IPS-18a (cell line): ENCODE results near the gene AKR7A2.
A peak's percentile ranks its signal among the peaks of the same experiment; 100 is the strongest.

ENCODE experiments used
- H3K27ac ChIP-seq: one replicate; pipeline ENCODE4 v1.5.1; 2013; ENCODE audit warnings: low read length
- H3K27me3 ChIP-seq: one replicate; pipeline ENCODE4 v1.6.1; 2013; ENCODE audit warnings: mild to moderate bottlenecking, low read length; ENCODE audit not compliant: control insufficient read depth, insufficient read depth
- H3K36me3 ChIP-seq: one replicate; pipeline ENCODE4 v1.6.1; 2013; ENCODE audit warnings: low read depth, low read length; ENCODE audit not compliant: control insufficient read depth
- H3K4me1 ChIP-seq: one replicate; pipeline ENCODE4 v1.6.1; 2013; ENCODE audit warnings: low read depth, low read length; ENCODE audit not compliant: control insufficient read depth
- H3K4me3 ChIP-seq: one replicate; pipeline ENCODE4 v1.5.1; 2013; ENCODE audit warnings: low read length
- H3K9ac ChIP-seq: one replicate; pipeline ENCODE4 v1.6.1; 2013; ENCODE audit warnings: mild to moderate bottlenecking, low read length, moderate library complexity
- H3K9me3 ChIP-seq: one replicate; pipeline ENCODE4 v1.6.1; 2013; ENCODE audit warnings: low read depth, low read length; ENCODE audit not compliant: control insufficient read depth

The AKR7A2 gene

DNA sequence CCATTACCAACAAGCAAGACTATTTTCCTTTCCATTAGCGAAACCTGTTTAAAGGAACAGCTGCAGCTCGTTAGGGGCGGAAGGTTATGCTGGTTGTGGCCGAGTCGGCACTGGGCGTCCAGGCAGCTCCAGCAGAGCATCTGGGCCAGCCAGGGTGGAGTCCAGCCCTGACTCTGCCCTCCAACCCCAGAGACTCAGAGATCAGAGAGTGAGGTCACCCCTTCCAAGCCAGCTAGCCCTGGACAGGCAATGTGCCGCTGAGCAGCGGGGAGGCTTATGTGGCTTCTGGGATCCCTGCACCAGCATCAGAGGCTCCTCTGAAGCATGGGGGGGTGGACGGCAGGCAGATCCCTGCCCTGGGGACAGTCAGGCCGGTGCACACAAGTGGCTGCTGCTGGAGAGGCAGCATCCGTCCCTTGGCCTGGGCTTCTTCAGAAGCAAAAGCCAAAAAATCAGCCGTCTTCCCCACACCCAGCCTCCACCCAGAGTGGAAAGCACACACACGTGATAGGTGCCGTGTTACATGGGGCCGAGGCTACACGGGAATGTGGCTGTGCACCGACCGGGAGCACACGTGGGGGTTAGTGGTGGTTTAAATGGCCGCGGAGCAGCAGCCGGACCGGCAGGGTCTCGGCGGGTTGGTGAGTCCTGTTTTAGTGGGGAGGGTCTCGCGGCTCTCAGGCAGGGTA lies 30.3 kb upstream of the AKR7A2 start:
- no peaks in the 10 kb centered on the region for H3K9me3 ChIP-seq
- peaks cover 7% of the 10 kb centered on the region for H3K4me1 ChIP-seq
- no peak overlapping the region for H3K9ac ChIP-seq
- no peak overlapping the region for H3K4me3 ChIP-seq
- H3K27ac ChIP-seq, result no peak overlapping the region
- H3K36me3 ChIP-seq, result peaks cover 12% of the 10 kb centered on the region
- H3K27me3 ChIP-seq, result no peaks in the 10 kb centered on the region

DNA sequence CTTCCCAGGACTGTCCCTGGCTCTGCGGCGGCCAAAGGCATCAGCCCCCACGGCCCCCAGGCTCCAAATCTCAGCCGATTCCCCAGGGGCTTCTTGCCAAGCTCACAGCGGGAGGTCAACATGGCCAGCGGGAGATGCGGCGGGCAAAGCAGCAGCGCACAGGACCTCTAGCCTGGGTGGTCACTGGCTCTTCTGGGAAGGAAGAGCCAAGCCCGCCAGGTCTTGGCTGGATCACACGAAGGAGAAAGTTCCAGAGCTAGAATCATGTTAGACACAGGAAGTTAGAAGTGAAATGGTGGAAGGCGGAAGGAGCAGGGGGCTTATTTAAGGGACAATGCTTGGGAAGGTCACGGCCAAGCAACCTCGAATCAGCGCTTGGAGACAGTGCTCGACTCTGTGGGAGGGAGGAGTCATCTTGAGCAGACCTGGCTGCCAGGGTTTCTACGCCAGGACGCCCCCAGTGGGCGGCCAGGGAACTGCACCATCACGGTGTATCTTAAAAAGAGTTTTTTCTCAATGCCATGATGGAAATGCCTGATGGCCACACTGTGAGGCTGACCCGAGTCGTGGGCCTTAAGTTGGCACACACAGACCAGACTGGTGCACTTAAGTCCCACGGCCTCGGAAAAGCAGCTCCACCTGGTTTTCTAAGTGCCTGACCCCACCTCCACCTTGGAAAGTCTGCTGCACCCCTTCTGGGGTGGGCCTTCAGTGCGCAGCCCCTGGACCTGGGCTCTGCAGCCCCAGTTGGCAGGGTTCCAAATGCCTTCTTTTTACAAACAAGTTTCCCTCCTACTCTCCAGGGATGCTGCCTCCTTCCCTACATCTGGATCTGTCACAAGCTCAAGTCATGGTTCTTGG lies 29.5 kb upstream of the AKR7A2 start:
- peaks cover 12% of the 10 kb centered on the region for H3K36me3 ChIP-seq
- no peaks in the 10 kb centered on the region for H3K9me3 ChIP-seq
- H3K27me3 ChIP-seq, result no peaks in the 10 kb centered on the region
- peaks cover 7% of the 10 kb centered on the region for H3K4me1 ChIP-seq
- H3K27ac ChIP-seq, result no peak overlapping the region
- no peak overlapping the region for H3K4me3 ChIP-seq
- H3K9ac ChIP-seq, result no peak overlapping the region

GRCh38 chr1:19340387-19340937 lies 28.5 kb upstream of the AKR7A2 start:
- Histone ChIP-seq H3K4me1 (peaks cover 7% of the 10 kb centered on the region), H3K27me3 (no peaks in the 10 kb centered on the region), H3K36me3 (peaks cover 12% of the 10 kb centered on the region), H3K27ac (no peak overlapping the region), H3K9me3 (no peaks in the 10 kb centered on the region), H3K4me3 (no peak overlapping the region), H3K9ac (no peak overlapping the region)

DNA sequence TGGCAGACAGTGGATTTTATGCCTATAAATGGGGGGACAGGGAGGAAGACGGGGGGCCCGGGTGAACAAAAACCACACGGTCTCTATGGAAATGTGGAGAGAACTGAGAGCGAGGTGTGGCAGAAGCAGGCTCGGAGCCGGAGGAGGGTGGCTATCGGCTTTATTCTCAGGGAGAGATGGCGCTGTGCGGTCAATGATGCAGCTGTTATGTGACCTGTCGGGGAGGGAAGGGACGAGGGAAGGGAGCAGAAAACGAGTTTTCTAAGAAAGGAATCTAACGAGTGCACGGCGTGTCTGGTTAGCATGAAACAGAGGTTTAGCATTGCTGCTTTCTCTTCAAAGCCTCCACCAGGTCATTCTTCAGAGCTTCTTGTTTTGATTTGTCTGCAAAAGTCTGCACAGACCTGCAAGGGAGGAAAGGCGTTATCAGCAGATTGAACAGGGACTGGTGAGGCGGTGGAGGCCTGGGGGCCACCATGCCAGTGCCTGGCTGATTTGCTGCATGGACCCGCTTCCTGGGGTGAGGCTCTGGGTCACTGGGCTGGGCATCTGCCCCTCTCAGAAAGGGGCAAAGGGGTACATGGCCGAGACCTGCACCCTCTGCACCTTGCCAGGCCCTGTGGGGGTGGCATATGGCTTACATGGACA lies 27.4 kb upstream of the AKR7A2 start:
- Histone ChIP-seq H3K36me3 (peaks cover 12% of the 10 kb centered on the region), H3K27ac (no peak overlapping the region), H3K4me1 (peaks cover 7% of the 10 kb centered on the region), H3K4me3 (no peak overlapping the region), H3K9ac (no peak overlapping the region), H3K9me3 (no peaks in the 10 kb centered on the region), H3K27me3 (no peaks in the 10 kb centered on the region)

- H3K9ac ChIP-seq, result peak overlapping the region; percentile 32
- peaks cover 7% of the 10 kb centered on the region for H3K36me3 ChIP-seq
- H3K4me1 ChIP-seq, result peaks cover 7% of the 10 kb centered on the region
- peak overlapping the region; percentile 35 for H3K27ac ChIP-seq
- H3K9me3 ChIP-seq, result no peaks in the 10 kb centered on the region
- H3K27me3 ChIP-seq, result no peaks in the 10 kb centered on the region
- H3K4me3 ChIP-seq, result peak overlapping the region; percentile 14
Measured at GRCh38 chr1:19338323-19338762, 26.4 kb upstream of the AKR7A2 start.

DNA sequence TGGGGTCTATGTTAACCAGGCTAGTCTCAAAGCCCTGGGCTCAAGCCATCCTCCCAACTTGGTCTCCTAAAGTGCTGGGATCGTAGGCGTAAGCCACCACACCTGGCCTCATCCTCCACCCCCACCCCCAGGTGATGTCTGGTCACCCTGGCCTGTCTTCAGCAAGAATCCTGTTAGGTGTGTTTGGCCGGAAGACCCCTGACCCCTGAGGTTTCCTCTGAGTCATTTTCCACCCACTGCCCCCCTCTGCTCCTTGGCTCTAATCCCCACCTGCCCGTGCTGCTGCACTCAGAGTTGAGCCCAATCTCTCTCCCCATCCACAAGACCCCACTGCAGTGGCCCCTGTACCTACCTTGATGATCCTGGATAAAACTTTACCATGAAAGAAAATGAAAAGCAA lies 25.3 kb upstream of the AKR7A2 start:
- H3K27ac ChIP-seq, result no peak overlapping the region
- peak overlapping the region; percentile 32 for H3K9ac ChIP-seq
- peaks cover 7% of the 10 kb centered on the region for H3K4me1 ChIP-seq
- no peaks in the 10 kb centered on the region for H3K9me3 ChIP-seq
- no peaks in the 10 kb centered on the region for H3K27me3 ChIP-seq
- H3K36me3 ChIP-seq, result peaks cover 3% of the 10 kb centered on the region
- H3K4me3 ChIP-seq, result no peak overlapping the region

- H3K9ac ChIP-seq, result no peak overlapping the region
- no peak overlapping the region for H3K27ac ChIP-seq
- no peak overlapping the region for H3K4me3 ChIP-seq
- peaks cover 3% of the 10 kb centered on the region for H3K36me3 ChIP-seq
- no peaks in the 10 kb centered on the region for H3K27me3 ChIP-seq
- no peaks in the 10 kb centered on the region for H3K9me3 ChIP-seq
- peaks cover 7% of the 10 kb centered on the region for H3K4me1 ChIP-seq
Measured at GRCh38 chr1:19336543-19336942, 24.6 kb upstream of the AKR7A2 start.

DNA sequence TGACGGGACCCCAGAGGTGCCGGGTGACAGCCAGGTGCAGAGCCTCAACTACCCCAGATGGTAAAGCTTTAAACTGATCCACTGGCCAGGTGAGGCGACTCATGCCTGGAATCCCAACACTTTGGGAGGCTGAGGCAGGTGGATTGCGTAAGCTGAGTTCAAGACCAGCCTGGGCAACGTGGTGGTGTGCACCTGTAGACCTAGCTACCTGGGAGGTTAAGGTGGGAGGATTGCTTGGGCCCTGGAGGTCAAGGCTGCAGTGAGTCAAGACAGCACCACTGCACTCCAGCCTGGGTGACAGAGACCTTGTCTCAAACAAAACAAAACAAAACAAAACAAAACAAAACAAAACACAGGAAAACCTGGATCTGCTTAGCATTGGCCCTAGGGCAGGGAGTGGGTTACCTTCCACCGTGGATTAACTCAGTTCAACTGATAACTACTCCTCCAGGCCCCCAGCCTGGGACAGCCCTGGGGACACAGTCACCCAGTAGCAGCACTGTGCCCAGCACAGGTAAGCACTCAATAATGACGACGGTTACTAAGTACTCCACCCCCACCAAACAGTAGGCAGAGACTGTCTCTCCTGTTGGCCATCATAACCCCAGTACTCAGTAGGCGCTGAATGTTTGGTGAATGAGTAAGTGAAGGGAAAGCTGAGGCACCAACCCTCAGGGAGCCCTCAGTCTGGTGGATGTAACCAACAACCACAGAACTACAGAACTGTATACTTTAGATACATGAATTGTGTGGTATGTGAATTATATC lies 21.8 kb upstream of the AKR7A2 start:
- Histone ChIP-seq H3K9ac (no peak overlapping the region), H3K27ac (no peak overlapping the region)

GRCh38 chr1:19332832-19333231 lies 20.9 kb upstream of the AKR7A2 start:
- Histone ChIP-seq H3K9ac (no peak overlapping the region), H3K9me3 (no peaks in the 10 kb centered on the region)

More for the DNA sequence above, 21.8 kb upstream of the AKR7A2 start:
- peaks cover 5% of the 10 kb centered on the region for H3K36me3 ChIP-seq
- no peaks in the 10 kb centered on the region for H3K27me3 ChIP-seq
- H3K9me3 ChIP-seq, result no peaks in the 10 kb centered on the region
- no peak overlapping the region for H3K4me3 ChIP-seq
- H3K4me1 ChIP-seq, result peaks cover 4% of the 10 kb centered on the region

DNA sequence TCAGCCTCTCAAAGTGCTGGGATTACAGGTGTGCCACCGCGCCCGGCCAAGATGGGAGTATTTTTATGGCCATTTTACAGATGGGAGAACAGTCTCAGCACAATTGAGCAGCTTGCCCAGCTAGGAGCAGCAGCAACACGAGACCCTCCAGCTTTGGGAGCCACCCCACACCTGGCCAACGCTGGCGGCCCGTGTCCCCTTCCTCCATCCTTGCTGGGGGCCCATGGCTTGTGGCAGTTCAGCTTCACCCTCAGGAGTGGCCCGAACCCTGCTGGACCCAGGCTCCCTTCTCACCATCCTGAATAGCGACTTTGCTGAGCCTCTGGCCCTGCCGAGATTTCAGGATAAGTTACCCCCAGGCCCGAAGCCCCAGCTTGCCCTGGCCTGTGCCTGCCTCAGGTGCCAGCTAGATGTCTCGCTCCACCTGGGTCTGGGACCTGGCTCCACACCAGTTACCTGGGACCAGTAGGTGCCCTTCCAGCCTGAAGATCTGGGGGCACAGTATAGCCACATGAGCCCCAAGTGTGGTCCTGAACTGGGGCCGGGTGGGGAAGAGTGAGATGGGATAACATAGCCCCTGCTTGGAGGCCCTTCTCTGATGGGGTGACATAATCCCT lies 19.4 kb upstream of the AKR7A2 start:
- Histone ChIP-seq H3K9ac (no peak overlapping the region), H3K27me3 (no peaks in the 10 kb centered on the region), H3K4me1 (no peaks in the 10 kb centered on the region), H3K4me3 (no peak overlapping the region), H3K36me3 (peaks cover 13% of the 10 kb centered on the region), H3K9me3 (no peaks in the 10 kb centered on the region), H3K27ac (no peak overlapping the region)

More at GRCh38 chr1:19332832-19333231, 20.9 kb upstream of the AKR7A2 start:
- Histone ChIP-seq H3K4me3 (no peak overlapping the region), H3K4me1 (no peaks in the 10 kb centered on the region), H3K27ac (no peak overlapping the region), H3K36me3 (peaks cover 8% of the 10 kb centered on the region), H3K27me3 (no peaks in the 10 kb centered on the region)
